Fibroblast of skin of right biceps (primary cell): ENCODE measurements around the gene FAM111A.
"Not testable (repeated sequence)": the region's sequence is repeated elsewhere in the genome, so short reads cannot be mapped to it uniquely, and the experiment has no call there.

ENCODE experiments used
- DNase-seq: peaks from one replicate; pipeline ENCODE4 v3.0.0-alpha.2; 2013

FAM111A gene

GRCh38 chr11:59142530-59143507 is at the start of gene FAM111A:
TSS of gene FAM111A (plus strand) at chr11:59142856. CDS start at chr11:59148873, 6,017 bp downstream.
- peak; percentile 87 for DNase-seq

DNA sequence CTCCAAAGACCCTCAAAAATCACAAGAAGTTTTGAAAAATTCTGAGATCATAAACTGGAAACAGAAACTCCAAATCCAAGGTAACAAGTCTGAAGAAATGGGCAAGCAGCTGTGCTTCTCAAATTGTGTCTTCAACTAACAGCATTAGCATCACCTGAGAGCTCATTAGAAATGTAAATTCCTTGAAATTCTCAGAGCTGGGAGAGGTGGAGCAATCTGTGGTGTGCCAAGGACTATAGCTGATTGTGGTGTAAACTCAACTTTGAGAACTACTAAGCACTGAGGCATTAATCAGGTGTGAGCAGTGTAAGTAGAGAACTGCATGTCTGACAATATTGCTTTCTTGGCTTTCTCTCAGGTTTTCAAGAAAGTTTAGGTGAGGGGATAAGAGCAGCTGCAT is 49.1 kb upstream of the FAM111A start:
- DNase-seq: not testable (repeated sequence)

DNA sequence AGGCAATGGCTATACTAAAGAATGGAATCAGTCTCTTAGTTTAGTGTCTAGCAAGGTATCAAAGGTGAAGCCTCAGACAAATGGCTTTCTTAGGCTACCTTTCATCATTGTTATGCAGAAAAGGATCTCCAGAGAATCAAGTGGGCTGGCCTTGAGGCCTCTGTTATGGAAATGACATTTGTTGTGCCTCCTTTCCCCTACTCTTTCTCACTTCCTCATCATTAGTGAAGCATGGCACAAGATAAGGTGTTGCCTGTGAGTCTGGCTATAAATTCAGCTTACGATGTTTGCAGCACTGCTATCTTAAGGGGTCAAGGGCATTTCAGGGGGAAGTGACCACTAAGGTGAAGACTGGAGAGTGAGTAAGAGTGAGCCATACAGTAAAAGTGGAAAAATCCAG is 47.4 kb upstream of the FAM111A start:
- not testable (repeated sequence) for DNase-seq

GRCh38 chr11:59095972-59096575 is 46.6 kb upstream of the FAM111A start:
- not testable (repeated sequence) for DNase-seq

GRCh38 chr11:59097113-59097708 is 45.4 kb upstream of the FAM111A start:
- peak; percentile 50 for DNase-seq

GRCh38 chr11:59097938-59098337 is 44.7 kb upstream of the FAM111A start:
- not testable (repeated sequence) for DNase-seq

- DNase-seq: peak; percentile 49
Observed at GRCh38 chr11:59102259-59102765, 40.3 kb upstream of the FAM111A start.

GRCh38 chr11:59106363-59107336 is 36.0 kb upstream of the FAM111A start, which contains the start of gene FAM111B:
TSS of gene FAM111B (plus strand) at chr11:59107237. CDS start at chr11:59109626, 2,389 bp downstream.
- DNase-seq: peak; percentile 96

- not testable (repeated sequence) for DNase-seq
Observed at GRCh38 chr11:59107721-59108120, 34.9 kb upstream of the FAM111A start.

GRCh38 chr11:59112494-59112893 is 30.2 kb upstream of the FAM111A start:
- DNase-seq: peak; percentile 52

DNA sequence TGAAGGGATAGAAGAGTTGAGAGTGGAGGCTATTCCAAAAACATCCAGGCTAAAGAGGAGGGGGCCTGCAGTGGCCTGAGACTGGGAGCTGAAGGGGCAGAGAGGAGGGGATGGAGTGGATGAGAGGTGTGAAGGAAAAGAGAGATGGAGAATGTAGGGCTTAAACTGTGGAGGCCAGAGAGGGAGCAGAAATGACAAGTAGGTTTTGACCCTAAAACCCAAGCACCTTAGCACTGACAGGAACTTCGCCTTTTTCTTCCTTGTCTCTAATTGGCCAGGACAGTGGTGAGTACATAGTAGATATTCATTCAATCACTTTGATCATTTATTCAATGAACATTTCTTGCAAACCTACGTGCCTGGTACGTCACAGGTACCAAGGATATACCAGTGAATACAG is 28.3 kb upstream of the FAM111A start:
- no peak for DNase-seq

- DNase-seq: no peak
Observed at GRCh38 chr11:59115553-59115952, 27.1 kb upstream of the FAM111A start.

DNA sequence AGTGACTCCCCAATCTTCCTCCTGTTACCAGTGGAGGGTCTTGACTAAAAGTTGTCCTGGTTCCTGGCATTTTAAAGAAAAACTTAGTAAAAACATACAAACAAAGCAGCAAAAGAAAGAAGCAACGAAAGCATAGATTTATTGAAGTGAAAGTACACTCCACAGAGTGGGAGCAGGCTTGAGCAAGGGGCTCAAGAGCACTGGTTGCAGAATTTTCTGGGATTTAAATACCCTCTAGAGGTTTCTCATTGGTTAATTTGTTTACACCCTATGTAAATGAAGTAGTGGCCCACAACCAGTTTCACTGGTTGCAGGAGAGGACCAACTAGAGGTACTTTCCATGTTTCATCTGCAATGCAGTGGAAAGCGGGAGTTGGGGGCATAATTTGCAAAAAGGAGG is 24.9 kb upstream of the FAM111A start:
- DNase-seq: no peak

GRCh38 chr11:59119826-59120225 is 22.8 kb upstream of the FAM111A start:
- DNase-seq: no peak

- DNase-seq: peak; percentile 67
Observed at GRCh38 chr11:59135648-59136461, 6.8 kb upstream of the FAM111A start.

DNA sequence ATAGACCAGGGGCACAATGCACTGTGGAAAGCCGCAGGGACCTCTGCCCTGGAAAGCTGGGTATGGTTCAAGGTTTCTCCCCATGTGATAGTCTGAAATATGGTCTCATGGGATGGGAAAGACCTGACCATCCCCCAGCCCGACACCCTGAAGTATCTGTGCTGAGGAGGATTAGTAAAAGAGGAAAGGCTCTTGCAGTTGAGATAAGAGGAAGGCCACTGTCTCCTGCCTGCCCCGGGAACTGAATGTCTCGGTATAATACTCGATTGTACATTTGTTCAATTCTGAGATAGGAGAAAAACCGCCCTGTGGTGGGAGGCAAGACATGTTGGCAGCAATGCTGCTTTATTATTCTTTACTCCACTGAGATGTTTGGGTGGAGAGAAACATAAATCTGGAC is 6.1 kb upstream of the FAM111A start:
- not testable (repeated sequence) for DNase-seq

GRCh38 chr11:59137190-59137589 is 5.5 kb upstream of the FAM111A start:
- DNase-seq: no peak

DNA sequence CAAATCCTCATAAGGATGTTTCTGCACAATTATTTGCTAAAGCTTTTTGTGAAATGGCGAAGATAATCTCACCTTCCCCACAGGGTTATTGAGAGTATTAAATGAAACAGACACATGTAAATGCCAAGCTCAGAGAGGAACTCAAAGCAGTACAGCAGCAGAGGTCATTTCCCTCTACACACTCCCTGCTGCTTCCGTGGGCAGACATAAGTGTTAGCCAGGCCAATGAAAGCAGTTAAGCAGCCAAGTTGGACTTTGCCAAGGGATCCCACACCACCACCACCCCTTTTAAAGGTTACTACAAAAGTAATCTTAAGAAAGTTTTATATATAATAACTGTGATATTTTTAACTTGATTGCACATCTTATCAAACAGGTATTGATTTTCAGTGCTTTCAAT is 4.0 kb upstream of the FAM111A start:
- no peak for DNase-seq

- DNase-seq: no peak
Observed at GRCh38 chr11:59141191-59141590, 1.5 kb upstream of the FAM111A start.

DNA sequence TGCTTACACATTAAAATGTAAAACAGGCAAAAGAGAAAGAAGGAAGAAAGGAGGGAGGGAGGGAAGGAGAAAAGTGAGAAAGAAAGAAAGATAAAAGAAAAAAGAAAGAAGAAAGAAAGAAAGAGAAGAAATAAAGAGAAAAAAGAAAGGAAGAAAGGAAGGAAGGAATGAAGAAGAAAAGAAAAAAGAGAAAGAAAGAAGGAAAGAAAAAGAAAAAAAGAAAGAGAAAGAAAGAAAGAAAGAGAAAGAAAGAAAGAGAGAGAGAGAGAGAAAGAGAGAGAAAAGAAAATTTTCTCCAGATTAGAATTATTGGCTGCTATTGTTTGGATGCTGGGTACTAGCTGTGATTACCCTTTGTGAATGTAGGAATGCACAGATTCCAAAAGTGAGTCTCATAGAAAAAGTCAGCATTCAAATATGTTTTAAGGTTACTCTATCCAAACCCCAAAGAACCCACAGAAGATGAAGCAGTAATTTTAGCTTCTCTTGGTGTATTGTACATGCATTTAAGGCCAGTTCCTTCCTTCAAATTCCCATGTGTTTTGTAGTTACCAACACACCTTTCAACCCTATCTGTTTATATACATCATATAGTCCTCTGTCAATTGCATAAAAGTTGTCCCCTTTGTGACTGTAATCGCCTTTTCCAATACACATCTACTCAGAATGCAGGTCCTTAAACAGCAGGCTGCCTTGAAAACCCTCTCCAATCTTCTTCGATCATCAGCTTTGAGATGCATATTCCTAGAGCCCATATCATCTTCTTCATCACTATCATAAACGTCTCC is 789 bp upstream of the FAM111A start:
- peak; percentile 62 for DNase-seq
